ENCODE measurements around the gene EDAR. TPM values are rescaled to one million over a fixed set of nuclear protein-coding genes. Genes with fewer than 3 reads are reported as not detected.

EDAR gene
- total RNA-seq, 3 donors from 2014 or later, result 0.25 to 0.81 (median 0.60) TPM

GRCh38 chr2:108918156-108918874, 70.7 kb downstream of the EDAR start:
- peaks cover 8% of the 10 kb centered on the region for H3K4me1 ChIP-seq (ENCODE audit: low read depth)
- no peak overlapping the region for H3K4me3 ChIP-seq
- no peak for TF ChIP-seq CTCF (IDR thresholded peaks at IDR 0.05)
- intact Hi-C loops (cut with DNase I, micrococcal nuclease), result no loop called here
- no peak for DNase-seq
- H3K9me3 ChIP-seq, result no peaks in the 10 kb centered on the region
- ATAC-seq, result no peak
- no peaks in the 10 kb centered on the region for H3K36me3 ChIP-seq (ENCODE audit: low read depth)

- DNase-seq (no peak), ATAC-seq (no peak)
- intact Hi-C loops (cut with DNase I, micrococcal nuclease), result no loop called here
- no peak overlapping the region for H3K4me3 ChIP-seq
- H3K9me3 ChIP-seq, result no peaks in the 10 kb centered on the region
- H3K36me3 ChIP-seq (ENCODE audit: low read depth), result no peaks in the 10 kb centered on the region
- peaks cover 8% of the 10 kb centered on the region for H3K4me1 ChIP-seq (ENCODE audit: low read depth)
- TF ChIP-seq CTCF (IDR thresholded peaks at IDR 0.05), result no peak
These were observed 71.5 kb downstream of the EDAR start for GRCh38 chr2:108917526-108917925.

GRCh38 chr2:108916796-108917421, 72.1 kb downstream of the EDAR start:
- ATAC-seq (peak; percentile 44), DNase-seq (peak in 1 of 3 donors; percentile 37)

GRCh38 chr2:108916122-108916795, 72.8 kb downstream of the EDAR start:
- no peak for TF ChIP-seq CTCF (IDR thresholded peaks at IDR 0.05)
- intact Hi-C loops (cut with DNase I, micrococcal nuclease), result no loop called here
- DNase-seq (no peak), ATAC-seq (peak; percentile 13)
- no peak overlapping the region for H3K4me3 ChIP-seq
- H3K36me3 ChIP-seq (ENCODE audit: low read depth), result no peaks in the 10 kb centered on the region
- no peaks in the 10 kb centered on the region for H3K9me3 ChIP-seq
- peaks cover 8% of the 10 kb centered on the region for H3K4me1 ChIP-seq (ENCODE audit: low read depth)

More at GRCh38 chr2:108916796-108917421, 72.1 kb downstream of the EDAR start:
- H3K36me3 ChIP-seq (ENCODE audit: low read depth), result no peaks in the 10 kb centered on the region
- intact Hi-C loops (cut with DNase I, micrococcal nuclease), result no loop called here
- TF ChIP-seq CTCF (IDR thresholded peaks at IDR 0.05), result no peak
- H3K9me3 ChIP-seq, result no peaks in the 10 kb centered on the region
- H3K4me1 ChIP-seq (ENCODE audit: low read depth), result peaks cover 8% of the 10 kb centered on the region
- H3K4me3 ChIP-seq, result no peak overlapping the region

- ATAC-seq (no peak), DNase-seq (no peak)
- Histone ChIP-seq H3K4me1 (ENCODE audit: low read depth) (peaks cover 4% of the 10 kb centered on the region), H3K4me3 (no peak overlapping the region), H3K36me3 (ENCODE audit: low read depth) (no peaks in the 10 kb centered on the region), H3K9me3 (no peaks in the 10 kb centered on the region)
- intact Hi-C loops (cut with DNase I, micrococcal nuclease), result no loop called here
- no peak for TF ChIP-seq CTCF (IDR thresholded peaks at IDR 0.05)
These were observed 76.5 kb downstream of the EDAR start for GRCh38 chr2:108912629-108912902.

Data from mucosa of descending colon (tissue), 3 donors.